K562 (cell line): ENCODE measurements around the gene CRIM1. TPM values are rescaled to one million over a fixed set of nuclear protein-coding genes. Genes with fewer than 3 reads are reported as not detected.

Experiments used
- ATAC-seq: fragments of 200-7000 bp; cut with Tn5 transposase; 3 replicates; pipeline ENCODE4 v1.9.1; 2020; ENCODE audit warnings: moderate library complexity
- BruUV-seq: library from RNA; stranded (reverse); fragments of 400-500 nt; replicated peaks from 2 replicates; lab custom pipeline; 2021; lab: Mats Ljungman, UMichigan
- CTCF ChIA-PET: fragments of 300-600 bp; formaldehyde crosslinking; extraction: SDS; loops from one replicate; lab custom pipeline; 2021; ENCODE audit warnings: low intra/inter-chr PET ratio; lab: Yijun Ruan, JAX
- POLR2A ChIA-PET: fragments of 300-600, 350-650 bp; sonication (Branson Sonifier 250); formaldehyde crosslinking; extraction: SDS; loops from one replicate; lab custom pipeline; 2021; ENCODE audit warnings: antibody characterized with exemption, inconsistent platforms; lab: Yijun Ruan, JAX
- DNase-seq, 4 experiments: peaks; one replicate each; pipeline versions ENCODE4 v3.0.0 to v3.0.0-alpha.2; 2011 to 2018; ENCODE audit warnings: low spot score in 3 of 4, mixed read lengths in 3 of 4; ENCODE audit errors: extremely low read depth in 1 of 4
- FAIRE-seq: peaks from 2 replicates; lab custom pipeline; 2011; peaks lifted over from hg19 to GRCh38; lab: Jason Lieb, UNC
- H2AFZ ChIP-seq: 2 replicates; pipeline ENCODE4 v1.6.0; 2011; ENCODE audit warnings: low read depth, low read length, control low read depth, inconsistent platforms
- H3K27ac ChIP-seq: fragments of 200-600 bp; 3 replicates; pipeline ENCODE4 v1.8.0; 2011; ENCODE audit warnings: low read depth, mild to moderate bottlenecking, control low read depth, inconsistent platforms, low read length, moderate library complexity, mixed read lengths; ENCODE audit errors: extremely low read depth
- H3K27me3 ChIP-seq, 2 experiments: fragments of 300-600 bp in 1 of 2; 2 replicates in 1 of 2; 3 replicates in 1 of 2; pipeline versions ENCODE4 v1.6.0 to v1.8.0; 2011; ENCODE audit warnings: inconsistent platforms in 2 of 2, low read length in 2 of 2, mild to moderate bottlenecking in 1 of 2, mixed read lengths in 1 of 2, moderate library complexity in 1 of 2; ENCODE audit not compliant: control insufficient read depth in 2 of 2, insufficient read depth in 2 of 2
- H3K36me3 ChIP-seq: fragments of 300-600 bp; 3 replicates; pipeline ENCODE4 v1.8.0; 2011; ENCODE audit warnings: mild to moderate bottlenecking, low read length, inconsistent platforms; ENCODE audit not compliant: control insufficient read depth, insufficient read depth
- H3K4me1 ChIP-seq, 2 experiments: fragments of 200-600 bp in 1 of 2; replicated peaks in 1 of 2; 2 replicates in 1 of 2; 3 replicates in 1 of 2; pipeline versions ENCODE4 v1.5.1 to v1.8.0; 2011; ENCODE audit warnings: inconsistent platforms in 2 of 2, low read length in 2 of 2, mild to moderate bottlenecking in 1 of 2, mixed read lengths in 1 of 2, moderate library complexity in 1 of 2; ENCODE audit not compliant: control insufficient read depth in 2 of 2, insufficient read depth in 2 of 2
- H3K4me2 ChIP-seq: 2 replicates; pipeline ENCODE4 v1.6.1; 2011; ENCODE audit warnings: low read length, control low read depth, inconsistent platforms, mixed read lengths; ENCODE audit not compliant: insufficient read depth
- H3K4me3 ChIP-seq: fragments of 200-600 bp; sonication (generic), shearing (Covaris generic); 2 replicates; pipeline ENCODE4 v1.5.1; 2016; ENCODE audit warnings: control low read depth, inconsistent platforms
- H3K79me2 ChIP-seq: fragments of 200-600 bp; 3 replicates; pipeline ENCODE4 v1.8.0; 2011; ENCODE audit warnings: low read length, inconsistent platforms; ENCODE audit not compliant: control insufficient read depth, insufficient read depth
- H3K9ac ChIP-seq, 2 experiments: 2 replicates each; pipeline versions ENCODE4 v1.6.0 to v1.6.1; 2011; ENCODE audit warnings: low read depth in 2 of 2, low read length in 2 of 2, control low read depth in 1 of 2, inconsistent platforms in 1 of 2, mild to moderate bottlenecking in 1 of 2, mixed read lengths in 1 of 2; ENCODE audit not compliant: insufficient read depth in 1 of 2
- H3K9me1 ChIP-seq: one replicate; pipeline ENCODE4 v1.6.0; 2011; ENCODE audit warnings: inconsistent platforms, mild to moderate bottlenecking, low read length, moderate library complexity; ENCODE audit not compliant: control insufficient read depth, insufficient read depth
- H3K9me3 ChIP-seq: replicated peaks from 2 replicates; pipeline ENCODE4 v1.5.1; 2011; ENCODE audit warnings: low read depth, low read length, inconsistent platforms; ENCODE audit not compliant: control insufficient read depth, insufficient read depth
- H4K20me1 ChIP-seq: replicated peaks from 2 replicates; pipeline ENCODE4 v1.6.1; 2011; ENCODE audit warnings: low read length, inconsistent platforms, mixed read lengths; ENCODE audit not compliant: control insufficient read depth, insufficient read depth
- ETS1 ChIP-seq: conservative IDR thresholded peaks from 2 replicates; pipeline ENCODE4 v1.6.1; 2011; ENCODE audit warnings: low read depth, mild to moderate bottlenecking, low read length; ENCODE audit not compliant: control insufficient read depth
- ETS2 ChIP-seq: IDR thresholded peaks from 2 replicates; pipeline ENCODE4 v1.6.1; 2016; ENCODE audit warnings: borderline replicate concordance, missing genetic modification characterization, mild to moderate bottlenecking, moderate library complexity, missing compliant biosample characterization; ENCODE audit not compliant: poor library complexity, severe bottlenecking
- HDAC1 ChIP-seq, 2 experiments: fragments of 450-650 bp; IDR thresholded peaks; 2 replicates each; pipeline ENCODE4 v1.6.1; 2016 to 2017; ENCODE audit warnings: inconsistent platforms in 1 of 2, mild to moderate bottlenecking in 1 of 2, moderate library complexity in 1 of 2
- MCM7 ChIP-seq, 2 experiments: fragments of 450-650 bp; IDR thresholded peaks; 2 replicates each; pipeline ENCODE4 v1.6.1; 2016 to 2018
- NFYB ChIP-seq: IDR thresholded peaks from 2 replicates; pipeline ENCODE4 v1.6.1; 2011; ENCODE audit warnings: mild to moderate bottlenecking, moderate library complexity; ENCODE audit not compliant: insufficient read length; ENCODE audit errors: extremely low read depth
- POLR2G ChIP-seq: fragments of 200-400 bp; formaldehyde crosslinking; IDR thresholded peaks from 2 replicates; pipeline ENCODE4 v1.6.1; 2017; ENCODE audit warnings: low read depth, mild to moderate bottlenecking, antibody characterized with exemption, low read length, moderate library complexity
- RFX5 ChIP-seq: IDR thresholded peaks from 2 replicates; pipeline ENCODE4 v1.6.1; 2011; ENCODE audit warnings: low read depth, mild to moderate bottlenecking, improper control_type of control experiment, low read length
- SFPQ ChIP-seq: fragments of 200-400 bp; formaldehyde crosslinking; IDR thresholded peaks from 2 replicates; pipeline ENCODE4 v1.6.1; 2017; ENCODE audit warnings: mild to moderate bottlenecking, low read depth, low read length, moderate library complexity
- TAF9B ChIP-seq: fragments of 450-650 bp; IDR thresholded peaks from 2 replicates; pipeline ENCODE4 v1.6.1; 2018; ENCODE audit warnings: mild to moderate bottlenecking; ENCODE audit not compliant: partially characterized antibody
- TAL1 ChIP-seq: fragments of 450-650 bp; IDR thresholded peaks from 2 replicates; pipeline ENCODE4 v1.6.1; 2016; ENCODE audit warnings: mild to moderate bottlenecking
- TCF7 ChIP-seq: sonication (generic); IDR thresholded peaks from 2 replicates; pipeline ENCODE4 v1.6.1; 2016; ENCODE audit warnings: antibody characterized with exemption, borderline replicate concordance
- WGBS: fragments of 100-300 bp; shearing (Covaris generic); methylation state at CpG from one replicate; pipeline ENCODE4 v1.1.6; 2016; ENCODE audit warnings: low coverage, mixed read lengths; ENCODE audit not compliant: insufficient coverage; ENCODE audit errors: missing lambda C conversion rate; 5-methylcytosine and 5-hydroxymethylcytosine counted together
- in situ Hi-C: fragments of 300-500 bp; cut with MboI; formaldehyde crosslinking; loops from 4 replicates; pipeline ENCODE4 v1.15.0; 2018; ENCODE audit warnings: inconsistent platforms, mixed read lengths
- intact Hi-C: fragments of 100-400 bp; cut with micrococcal nuclease; formaldehyde crosslinking; loops from 2 replicates; pipeline ENCODE4 v1.14.2; 2022
- polyA plus RNA-seq, 8 experiments: library from polyadenylated mRNA; depleted of rRNA in 4 of 8; stranded (reverse) in 5 of 8; unstranded in 3 of 8; fragments of >200 nt; fragmentation: Nextera tagmentation in 2 of 8; fragmentation: Illumina TruSeq in 1 of 8; extraction: Ambion mirVana in 2 of 8; extraction: Trizol in 1 of 8; gene quantifications; 2 replicates each; pipeline versions ENCODE4 v1.2.1 to v1.2.3, GENCODE V29; 2011 to 2014; ENCODE audit warnings: inconsistent platforms in 1 of 8, missing spikeins in 1 of 8
- total RNA-seq, 7 experiments: library from RNA; depleted of rRNA in 6 of 7; stranded (reverse); fragments of >200 nt in 6 of 7; fragmentation: Illumina TruSeq in 2 of 7; extraction: Trizol in 2 of 7; gene quantifications; 2 replicates each; pipeline versions ENCODE4 v1.2.1 to v1.2.3, GENCODE V29; 2011 to 2021; ENCODE audit warnings: low replicate concordance in 1 of 7

The CRIM1 gene
- total and polyA plus RNA-seq, 9 of the 15 experiments (the other 6 are each of a cell fraction or from before 2014, with no cell fraction given), result 0.01 to 0.36 (median 0.06) TPM; not detected in 1

GRCh38 chr2:36446294-36446693, 90.7 kb downstream of the CRIM1 start:
- no peak overlapping the region for H3K4me2 ChIP-seq
- DNase-seq (no peak), FAIRE-seq (no peak), ATAC-seq (no peak)
- no peaks in the 10 kb centered on the region for H3K9me3 ChIP-seq
- ChIA-PET CTCF (no interaction called here), POLR2A (no interaction called here)
- H3K9me1 ChIP-seq, result no peaks in the 10 kb centered on the region
- H3K27ac ChIP-seq, result no peak overlapping the region
- H3K9ac ChIP-seq, result no peak overlapping the region
- H3K36me3 ChIP-seq, result no peaks in the 10 kb centered on the region
- H2AFZ ChIP-seq, result no peak overlapping the region
- TF ChIP-seq TAF9B (no peak), HDAC1 (IDR thresholded peaks at IDR 0.05) (no peak), TCF7 (no peak), POLR2G (no peak), ETS2 (tag) (no peak), ETS1 (no peak), NFYB (no peak), TAL1 (no peak), MCM7 (IDR thresholded peaks at IDR 0.05) (no peak), RFX5 (no peak), SFPQ (no peak)
- no peaks in the 10 kb centered on the region for H3K79me2 ChIP-seq
- peaks cover 0 to 21% of the 10 kb centered on the region in 2 experiments; a peak in 4 of 5 replicates for H3K4me1 ChIP-seq
- H3K4me3 ChIP-seq, result no peak overlapping the region
- intact Hi-C loops, result no loop called here
- BruUV-seq, result no TSS peak
- peaks cover 2 to 13% of the 10 kb centered on the region in 2 experiments; a peak in 3 of 5 replicates for H3K27me3 ChIP-seq
- in situ Hi-C loops, result no loop called here
- WGBS, result 0% methylated on average over 3 of the region's 3 CpGs
- no peaks in the 10 kb centered on the region for H4K20me1 ChIP-seq
